ENCODE results near the gene CSDE1.

Gene CSDE1

GRCh38 chr1:114746450-114747121, 11.2 kb downstream of the CSDE1 start:
- DNase-seq, result no peak

GRCh38 chr1:114745291-114745690, 12.5 kb downstream of the CSDE1 start:
- DNase-seq, result no peak

GRCh38 chr1:114741963-114742746, 15.6 kb downstream of the CSDE1 start:
- DNase-seq, result no peak

GRCh38 chr1:114740331-114740730, 17.5 kb downstream of the CSDE1 start:
- no peak for DNase-seq

GRCh38 chr1:114737314-114737849, 20.4 kb downstream of the CSDE1 start:
- DNase-seq, result no peak

- no peak for DNase-seq
These were observed 22.3 kb downstream of the CSDE1 start for GRCh38 chr1:114735479-114735878.

- no peak for DNase-seq
These were observed 28.0 kb downstream of the CSDE1 start for GRCh38 chr1:114729782-114730181.

GRCh38 chr1:114728553-114728952, 29.2 kb downstream of the CSDE1 start:
- DNase-seq, result no peak

- no peak for DNase-seq
These were observed 32.6 kb downstream of the CSDE1 start for GRCh38 chr1:114725230-114725629.

GRCh38 chr1:114723915-114724314, 33.9 kb downstream of the CSDE1 start:
- DNase-seq, result no peak

GRCh38 chr1:114723457-114723856, 34.3 kb downstream of the CSDE1 start:
- no peak for DNase-seq

GRCh38 chr1:114720492-114720891, 37.3 kb downstream of the CSDE1 start:
- DNase-seq, result no peak

- no peak for DNase-seq
These were observed 38.4 kb downstream of the CSDE1 start for GRCh38 chr1:114719424-114719787.

- no peak for DNase-seq
These were observed 38.9 kb downstream of the CSDE1 start for GRCh38 chr1:114718661-114719423.

GRCh38 chr1:114716304-114717170, 41.2 kb downstream of the CSDE1 start, which contains the start of gene NRAS:
Gene NRAS, minus strand, starts transcription at chr1:114716771. Its CDS starts 611 bp downstream, at chr1:114716160.
- peak; percentile 82 to 86 for DNase-seq

- no peak for DNase-seq
These were observed 41.9 kb downstream of the CSDE1 start for GRCh38 chr1:114715952-114716303.

GRCh38 chr1:114712977-114713376, 44.8 kb downstream of the CSDE1 start:
- DNase-seq, result no peak

- DNase-seq, result no peak
These were observed 47.4 kb downstream of the CSDE1 start for GRCh38 chr1:114710360-114710759.

GRCh38 chr1:114707604-114708003, 50.2 kb downstream of the CSDE1 start:
- DNase-seq, result no peak

- no peak for DNase-seq
These were observed 54.5 kb downstream of the CSDE1 start for GRCh38 chr1:114703242-114703641.

GRCh38 chr1:114702737-114703136, 55.0 kb downstream of the CSDE1 start:
- DNase-seq, result no peak

GRCh38 chr1:114701931-114702330, 55.9 kb downstream of the CSDE1 start:
- no peak for DNase-seq
